HCT116 (cell line): ENCODE data around the gene COL15A1.
"Not testable (repeated sequence)": the region's sequence is repeated elsewhere in the genome, so short reads cannot be mapped to it uniquely, and the experiment has no call there.

Experiments used
- EGR1 ChIP-seq: IDR thresholded peaks from 2 replicates; pipeline ENCODE4 v1.6.1; 2012; ENCODE audit warnings: low read depth
- ELF1 ChIP-seq: IDR thresholded peaks from 2 replicates; pipeline ENCODE4 v1.6.1; 2012; ENCODE audit warnings: low read depth, borderline replicate concordance
- EZH2phosphoT487 ChIP-seq: fragments of 200-600 bp; IDR thresholded peaks from 2 replicates; pipeline ENCODE4 v1.6.1; 2018; ENCODE audit warnings: antibody characterized with exemption, borderline replicate concordance
- POLR2A ChIP-seq: IDR thresholded peaks from 2 replicates; pipeline ENCODE4 v1.7.0; 2011; ENCODE audit warnings: borderline replicate concordance; ENCODE audit not compliant: insufficient read depth, insufficient read length; ENCODE audit errors: extremely low read depth
- SP1 ChIP-seq: IDR thresholded peaks from 2 replicates; pipeline ENCODE4 v1.6.1; 2012; ENCODE audit warnings: low read depth
- SRF ChIP-seq: IDR thresholded peaks from 2 replicates; pipeline ENCODE4 v1.6.1; 2012; ENCODE audit warnings: low read depth
- TF ChIP-seq, protein P1 (sequence below): IDR thresholded peaks from 2 replicates; pipeline ENCODE4 v1.6.1; 2012; ENCODE audit warnings: low read depth

DNA sequence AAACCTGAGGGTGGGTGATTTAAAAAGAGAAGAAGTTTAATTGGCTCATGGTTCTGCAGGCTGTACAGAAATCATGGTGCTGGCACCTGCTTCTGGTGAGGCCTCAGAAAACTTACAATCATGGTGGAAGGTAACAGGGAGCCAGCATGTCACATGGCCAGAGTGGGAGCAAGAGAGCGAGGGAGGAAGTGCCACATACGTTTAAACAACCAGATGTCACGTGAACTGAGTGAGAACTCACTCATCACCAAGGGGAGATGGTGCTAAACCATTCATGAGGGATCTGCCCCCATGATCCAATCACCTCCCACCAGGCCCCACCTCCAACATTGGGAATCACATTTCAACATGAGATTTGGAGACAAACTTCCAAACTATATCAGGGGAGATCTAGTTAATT is 41.9 kb upstream of the COL15A1 start:
- TF ChIP-seq EZH2phosphoT487, ELF1, SRF, POLR2A, SP1, EGR1: not testable (repeated sequence)
- TF ChIP-seq, protein P1, sequence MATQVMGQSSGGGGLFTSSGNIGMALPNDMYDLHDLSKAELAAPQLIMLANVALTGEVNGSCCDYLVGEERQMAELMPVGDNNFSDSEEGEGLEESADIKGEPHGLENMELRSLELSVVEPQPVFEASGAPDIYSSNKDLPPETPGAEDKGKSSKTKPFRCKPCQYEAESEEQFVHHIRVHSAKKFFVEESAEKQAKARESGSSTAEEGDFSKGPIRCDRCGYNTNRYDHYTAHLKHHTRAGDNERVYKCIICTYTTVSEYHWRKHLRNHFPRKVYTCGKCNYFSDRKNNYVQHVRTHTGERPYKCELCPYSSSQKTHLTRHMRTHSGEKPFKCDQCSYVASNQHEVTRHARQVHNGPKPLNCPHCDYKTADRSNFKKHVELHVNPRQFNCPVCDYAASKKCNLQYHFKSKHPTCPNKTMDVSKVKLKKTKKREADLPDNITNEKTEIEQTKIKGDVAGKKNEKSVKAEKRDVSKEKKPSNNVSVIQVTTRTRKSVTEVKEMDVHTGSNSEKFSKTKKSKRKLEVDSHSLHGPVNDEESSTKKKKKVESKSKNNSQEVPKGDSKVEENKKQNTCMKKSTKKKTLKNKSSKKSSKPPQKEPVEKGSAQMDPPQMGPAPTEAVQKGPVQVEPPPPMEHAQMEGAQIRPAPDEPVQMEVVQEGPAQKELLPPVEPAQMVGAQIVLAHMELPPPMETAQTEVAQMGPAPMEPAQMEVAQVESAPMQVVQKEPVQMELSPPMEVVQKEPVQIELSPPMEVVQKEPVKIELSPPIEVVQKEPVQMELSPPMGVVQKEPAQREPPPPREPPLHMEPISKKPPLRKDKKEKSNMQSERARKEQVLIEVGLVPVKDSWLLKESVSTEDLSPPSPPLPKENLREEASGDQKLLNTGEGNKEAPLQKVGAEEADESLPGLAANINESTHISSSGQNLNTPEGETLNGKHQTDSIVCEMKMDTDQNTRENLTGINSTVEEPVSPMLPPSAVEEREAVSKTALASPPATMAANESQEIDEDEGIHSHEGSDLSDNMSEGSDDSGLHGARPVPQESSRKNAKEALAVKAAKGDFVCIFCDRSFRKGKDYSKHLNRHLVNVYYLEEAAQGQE = not testable (repeated sequence)
